ENCODE results near the gene UVSSA.
"Not testable (repeated sequence)": the region's sequence is repeated elsewhere in the genome, so short reads cannot be mapped to it uniquely, and the experiment has no call there.

Gene UVSSA

GRCh38 chr4:1364217-1364616, 17.2 kb downstream of the UVSSA start:
- DNase-seq (ENCODE audit: low read depth in 2 of 2): no peak

- no peak for DNase-seq (ENCODE audit: low read depth in 2 of 2)
Measured at GRCh38 chr4:1364748-1365147, 17.7 kb downstream of the UVSSA start.

- DNase-seq (ENCODE audit: low read depth in 2 of 2): no peak
Measured at GRCh38 chr4:1365271-1366178, 18.5 kb downstream of the UVSSA start.

- no peak for DNase-seq (ENCODE audit: low read depth in 2 of 2)
Measured at GRCh38 chr4:1366371-1367229, 19.6 kb downstream of the UVSSA start.

- no peak for DNase-seq (ENCODE audit: low read depth in 2 of 2)
Measured at GRCh38 chr4:1367230-1367935, 20.4 kb downstream of the UVSSA start.

GRCh38 chr4:1367936-1368289, 20.9 kb downstream of the UVSSA start:
- no peak for DNase-seq (ENCODE audit: low read depth in 2 of 2)

GRCh38 chr4:1368421-1369090, 21.5 kb downstream of the UVSSA start:
- DNase-seq (ENCODE audit: low read depth in 2 of 2): no peak

GRCh38 chr4:1369091-1369450, 22.1 kb downstream of the UVSSA start:
- DNase-seq (ENCODE audit: low read depth in 2 of 2): no peak

GRCh38 chr4:1369479-1370079, 22.6 kb downstream of the UVSSA start:
- no peak for DNase-seq (ENCODE audit: low read depth in 2 of 2)

GRCh38 chr4:1370321-1371124, 23.5 kb downstream of the UVSSA start:
- DNase-seq (ENCODE audit: low read depth in 2 of 2): no peak

- no peak for DNase-seq (ENCODE audit: low read depth in 2 of 2)
Measured at GRCh38 chr4:1371176-1372165, 24.5 kb downstream of the UVSSA start.

- DNase-seq (ENCODE audit: low read depth in 2 of 2): not testable (repeated sequence)
Measured at GRCh38 chr4:1372576-1372975, 25.6 kb downstream of the UVSSA start.

GRCh38 chr4:1373892-1374705, 27.1 kb downstream of the UVSSA start:
- DNase-seq (ENCODE audit: low read depth in 2 of 2): no peak

GRCh38 chr4:1374706-1375045, 27.7 kb downstream of the UVSSA start:
- no peak for DNase-seq (ENCODE audit: low read depth in 2 of 2)

GRCh38 chr4:1375051-1375721, 28.2 kb downstream of the UVSSA start:
- no peak for DNase-seq (ENCODE audit: low read depth in 2 of 2)

- DNase-seq (ENCODE audit: low read depth in 2 of 2): no peak
Measured at GRCh38 chr4:1375761-1376322, 28.8 kb downstream of the UVSSA start.

GRCh38 chr4:1376391-1376840, 29.4 kb downstream of the UVSSA start:
- no peak for DNase-seq (ENCODE audit: low read depth in 2 of 2)
